GM20431 (cell line): Measurements from ENCODE around the gene TERT.

ENCODE experiments used
- in situ Hi-C: fragments of 300-500 bp; cut with MseI, MboI; formaldehyde crosslinking; loops from one replicate; pipeline ENCODE4 v1.15.0; 2020; ENCODE audit warnings: low sequenced_read_pairs; ENCODE audit not compliant: unreplicated experiment

The TERT gene

DNA sequence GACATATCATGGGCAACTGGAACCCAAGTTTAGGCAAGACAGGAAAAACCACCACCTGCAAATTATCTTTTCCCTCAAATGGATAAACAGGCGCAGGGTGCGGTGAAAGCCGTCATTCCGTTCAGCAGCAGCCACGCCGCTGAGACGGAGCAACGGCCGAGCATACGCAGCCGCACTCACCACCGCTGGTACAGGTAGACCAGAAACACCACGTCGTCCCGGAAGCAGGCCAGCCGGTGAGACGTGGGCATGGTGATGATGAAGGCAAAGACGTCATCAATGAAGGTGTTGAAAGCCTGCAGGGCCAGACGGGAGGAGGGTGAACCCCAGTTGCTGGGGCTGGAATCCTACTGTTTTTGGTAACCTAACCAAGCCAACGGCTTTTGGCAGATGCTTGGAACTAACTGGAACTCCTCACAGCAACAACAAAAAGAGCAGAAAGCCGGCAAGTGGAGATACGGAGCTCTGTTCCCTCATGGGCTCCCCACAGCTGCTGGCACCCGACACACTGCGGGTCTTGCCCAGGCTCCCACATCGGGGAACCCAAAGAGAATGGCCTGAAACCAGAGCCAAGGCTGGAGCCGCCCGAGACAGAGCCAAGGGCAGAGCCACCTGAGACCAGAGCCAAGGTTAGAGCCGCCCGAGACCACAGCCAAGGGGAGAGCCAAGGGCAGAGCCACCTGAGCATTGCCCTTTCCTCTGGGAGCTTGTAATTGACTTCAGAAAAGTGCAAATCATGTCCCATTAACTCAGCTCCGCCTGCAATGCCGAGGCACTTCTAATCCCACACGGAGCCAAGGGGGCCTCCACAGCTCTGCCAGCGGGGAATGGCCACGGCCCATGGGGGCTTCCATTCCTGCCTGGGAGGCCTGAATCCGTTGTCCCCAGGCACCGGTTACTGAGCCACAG, 25.8 kb upstream of the TERT start:
- in situ Hi-C loops = no loop called here

- in situ Hi-C loops = no loop called here
These were observed 24.8 kb upstream of the TERT start for GRCh38 chr5:1319436-1320256.

DNA sequence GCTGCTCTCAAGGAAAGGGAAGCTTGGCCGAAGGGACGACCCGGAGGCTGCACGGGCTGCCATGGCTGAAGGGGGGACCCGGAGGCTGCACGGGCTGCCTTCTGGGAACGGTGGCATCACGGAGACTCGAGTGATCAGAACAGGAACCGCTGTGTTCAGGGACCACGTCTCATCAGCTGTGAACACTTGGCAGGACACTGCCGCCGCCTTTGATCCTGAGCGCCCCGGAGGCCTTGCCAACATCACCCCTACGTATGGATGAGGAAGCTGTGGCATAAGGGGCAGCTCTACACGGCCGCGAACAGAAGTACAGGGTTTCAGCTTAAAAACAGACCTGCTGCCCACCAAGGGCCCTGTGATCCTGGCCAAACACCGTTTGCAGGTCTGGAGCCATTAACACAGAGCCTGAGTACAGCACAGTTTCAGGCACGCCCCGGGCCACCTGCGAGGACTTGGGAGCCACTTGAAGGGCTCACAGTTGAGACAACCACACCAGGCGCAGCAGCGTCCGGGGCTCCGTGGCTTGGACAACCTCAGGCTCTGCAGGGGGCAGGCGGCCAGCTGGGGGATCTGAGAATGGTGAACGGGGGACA, 23.9 kb upstream of the TERT start:
- in situ Hi-C loops = no loop called here

DNA sequence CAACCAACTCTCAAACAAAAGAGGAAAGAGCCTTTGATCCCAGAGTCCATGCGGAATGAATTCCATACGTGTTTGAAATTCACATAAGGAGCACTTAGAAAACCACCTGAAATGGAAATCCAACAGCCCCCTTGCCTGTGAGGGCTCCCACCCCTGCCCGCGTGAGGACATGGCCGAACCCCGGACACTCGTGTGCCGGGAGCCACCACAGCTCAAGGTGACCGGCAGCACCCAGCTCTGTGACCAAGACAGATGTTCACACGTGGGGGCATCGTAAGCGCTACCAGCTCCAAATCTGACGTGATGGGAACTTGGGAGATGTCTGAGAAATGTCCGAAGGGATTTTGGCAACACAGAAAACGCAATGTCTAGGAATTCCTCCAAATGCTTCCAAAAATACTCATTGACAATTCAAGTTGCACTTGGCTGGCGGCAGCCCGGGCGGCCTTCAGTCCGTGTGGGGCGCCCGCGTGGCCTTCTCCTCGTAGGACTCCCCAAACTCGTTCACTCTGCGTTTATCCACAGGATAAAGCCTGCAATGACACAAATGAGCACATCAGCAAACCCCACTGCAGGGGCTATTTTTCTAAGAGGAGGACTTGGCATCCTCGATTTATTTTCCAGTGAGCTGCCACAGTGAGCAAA, 23.2 kb upstream of the TERT start:
- in situ Hi-C loops = no loop called here

GRCh38 chr5:1316588-1317340, 21.9 kb upstream of the TERT start:
- in situ Hi-C loops = no loop called here

GRCh38 chr5:1315709-1316587, 21.1 kb upstream of the TERT start:
- in situ Hi-C loops = no loop called here

- in situ Hi-C loops = no loop called here
These were observed 20.3 kb upstream of the TERT start for GRCh38 chr5:1315018-1315708.

DNA sequence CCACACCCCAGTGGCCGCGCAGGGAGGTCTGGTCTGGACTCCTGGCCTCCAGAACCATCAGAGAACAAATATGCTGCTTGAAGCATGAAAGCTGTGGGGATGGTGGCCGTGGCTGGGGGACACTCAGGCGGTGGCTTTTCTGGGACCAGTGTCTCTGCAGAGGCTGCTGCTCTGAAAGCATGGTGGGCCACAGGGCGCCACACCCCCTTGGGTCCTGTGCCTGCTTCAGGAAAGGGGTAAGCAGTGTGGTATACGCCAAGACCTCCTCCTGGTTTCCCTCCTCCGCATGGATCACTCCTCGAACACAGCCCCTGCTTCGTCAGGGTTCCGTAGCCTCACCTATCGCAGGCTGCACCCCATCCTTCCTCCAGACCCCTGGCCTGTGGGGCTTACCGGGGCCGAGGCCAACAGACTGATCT, 19.7 kb upstream of the TERT start:
- in situ Hi-C loops = no loop called here

DNA sequence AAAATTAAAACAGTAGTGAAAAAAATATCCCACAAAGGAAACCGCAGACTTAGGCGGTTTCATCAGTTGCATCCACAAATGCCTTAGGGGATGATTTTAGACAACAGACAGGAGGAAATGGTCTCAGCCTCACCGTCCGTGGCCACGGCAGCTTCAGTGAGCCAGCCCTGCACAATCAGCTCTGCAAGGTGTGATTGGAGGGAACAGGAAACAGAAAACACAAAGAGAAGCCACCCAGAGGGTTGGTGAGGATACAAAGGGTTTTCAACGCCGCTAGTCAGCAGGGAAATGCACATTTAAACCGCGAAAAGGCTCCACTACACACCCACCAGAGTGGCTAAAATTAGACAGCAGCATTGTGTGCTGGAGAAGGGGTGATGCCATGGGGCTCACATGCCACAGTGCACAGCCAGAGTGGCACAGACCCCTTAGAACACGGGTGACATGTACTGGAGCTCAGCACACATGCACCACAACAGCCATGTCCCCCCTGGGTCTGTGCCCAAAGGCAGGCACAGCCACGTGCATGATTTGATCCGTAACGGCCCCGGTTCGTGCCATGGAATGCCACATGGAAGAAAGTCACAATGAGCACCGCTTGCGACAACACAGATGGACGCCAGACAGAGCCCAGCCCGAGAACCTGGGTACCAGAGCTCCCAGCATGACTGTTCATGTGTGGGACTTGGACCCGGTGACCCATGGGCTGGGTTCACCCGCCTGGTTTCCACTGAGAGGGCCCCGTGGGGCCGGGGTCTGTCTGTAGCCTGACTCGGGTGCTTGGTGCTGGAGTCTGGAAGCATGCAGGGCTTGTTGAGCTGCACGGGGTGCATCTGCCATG, 18.3 kb upstream of the TERT start:
- in situ Hi-C loops = no loop called here

GRCh38 chr5:1312206-1312605, 17.3 kb upstream of the TERT start:
- in situ Hi-C loops = no loop called here

GRCh38 chr5:1311439-1312055, 16.7 kb upstream of the TERT start:
- in situ Hi-C loops = no loop called here

DNA sequence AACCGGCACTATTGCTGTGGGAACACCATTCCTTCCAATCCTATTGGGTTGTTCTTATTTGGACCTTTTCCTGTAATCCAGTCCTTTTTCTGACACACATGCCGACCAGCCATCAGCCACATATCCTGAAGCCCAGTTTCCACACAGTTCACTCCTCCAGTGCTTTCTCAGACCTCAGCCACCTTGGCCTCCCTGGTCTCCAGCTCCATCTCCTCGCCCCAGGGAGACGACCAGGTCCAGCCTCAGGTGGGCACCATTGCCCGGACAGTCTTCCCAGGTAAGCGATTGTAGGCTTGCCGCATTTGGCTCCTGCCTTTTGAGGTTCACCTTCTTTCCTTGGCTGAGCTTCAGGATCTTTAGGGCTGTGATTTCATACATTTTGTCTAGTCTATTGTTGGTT, 15.2 kb upstream of the TERT start:
- in situ Hi-C loops = no loop called here

GRCh38 chr5:1304033-1304432, 9.2 kb upstream of the TERT start:
- in situ Hi-C loops = no loop called here

DNA sequence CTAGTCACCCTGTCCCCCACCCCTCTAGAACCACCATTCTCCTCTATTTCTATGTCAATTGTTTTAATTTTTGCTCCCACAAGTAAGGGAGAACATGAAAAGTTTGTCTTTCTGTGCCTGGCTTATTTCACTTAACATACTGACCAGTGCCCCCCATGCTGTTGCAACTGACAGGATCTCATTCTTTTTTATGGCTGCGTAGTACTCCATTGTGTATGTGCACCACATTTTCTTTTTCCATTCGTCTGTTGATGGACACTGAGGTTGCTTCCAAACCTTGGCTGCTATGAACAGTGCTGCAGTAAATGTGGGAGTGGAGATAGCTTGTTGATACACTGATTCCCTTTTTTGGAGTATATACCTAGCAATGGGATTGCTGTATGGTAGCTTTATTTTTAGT, 7.4 kb upstream of the TERT start:
- in situ Hi-C loops = no loop called here

DNA sequence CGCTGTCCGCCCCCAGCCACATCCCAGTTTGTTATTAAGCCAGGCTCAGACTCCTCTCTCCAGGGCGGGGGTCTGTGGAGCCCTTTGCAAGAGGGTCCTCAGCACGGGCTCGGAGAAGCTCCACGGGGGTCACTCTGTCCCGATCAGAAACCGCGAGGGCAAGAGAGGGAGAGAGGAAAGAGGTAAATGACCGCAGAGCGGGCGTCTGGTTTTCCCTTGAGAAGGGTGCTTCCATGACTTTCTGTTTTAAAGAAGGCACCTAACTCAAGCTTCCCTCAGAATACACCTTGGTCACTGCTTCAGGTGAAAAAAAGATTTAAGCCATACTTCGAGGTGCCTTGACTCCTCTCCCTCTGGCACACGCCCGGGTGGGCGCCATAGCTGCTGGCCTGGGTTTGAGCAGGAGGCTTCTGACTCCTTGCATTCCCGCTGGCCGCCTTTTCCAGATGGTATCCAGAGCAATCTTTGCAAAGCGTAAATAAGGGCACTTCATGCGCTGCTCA, 5.8 kb upstream of the TERT start:
- in situ Hi-C loops = no loop called here

- in situ Hi-C loops = no loop called here
These were observed 5.1 kb upstream of the TERT start for GRCh38 chr5:1299961-1300360.

- in situ Hi-C loops = no loop called here
These were observed 4.6 kb upstream of the TERT start for GRCh38 chr5:1299511-1299850.
